Esophagus muscularis mucosa (tissue), 4 donors: ENCODE data around the gene TBX19.

Experiments
- CTCF ChIP-seq, 3 experiments: fragments of 200-600 bp in 2 of 3; fragments of 450-650 bp in 1 of 3; sonication (generic) in 2 of 3; IDR thresholded peaks; one replicate each; pipeline ENCODE4 v1.5.1; 2017 to 2019; ENCODE audit warnings: antibody characterized with exemption in 3 of 3, mild to moderate bottlenecking in 2 of 3, moderate library complexity in 1 of 3
- EP300 ChIP-seq: sonication (generic); formaldehyde crosslinking; IDR thresholded peaks from one replicate; pipeline ENCODE4 v1.6.1; 2017; ENCODE audit warnings: antibody characterized with exemption
- POLR2A ChIP-seq: fragments of 450-650 bp; IDR thresholded peaks from one replicate; pipeline ENCODE4 v1.6.1; 2017; ENCODE audit warnings: antibody characterized with exemption, moderate library complexity, mild to moderate bottlenecking, low read depth
- POLR2AphosphoS5 ChIP-seq, 2 donors: sonication (generic); formaldehyde crosslinking; IDR thresholded peaks; one replicate each; pipeline ENCODE4 v1.6.1; 2017; ENCODE audit warnings: antibody characterized with exemption in 2 of 2

GRCh38 chr1:168320149-168320548 is 39.5 kb downstream of the TBX19 start:
- TF ChIP-seq CTCF (IDR thresholded peaks at IDR 0.05) = no peak
- no peak for TF ChIP-seq POLR2AphosphoS5 (IDR thresholded peaks at IDR 0.05)
- no peak for TF ChIP-seq POLR2A
- TF ChIP-seq EP300 = no peak
